Stimulated activated CD8-positive, alpha-beta memory T cell treated with anti-CD3 and anti-CD28 coated beads, Interleukin-2, amount 100 ng/mL, for 1 hour (primary cell): ENCODE results near the gene LSP1.

Experiments used
- DNase-seq, 2 donors: peaks; one replicate each; pipeline ENCODE4 v3.0.0-alpha.2; 2020; ENCODE audit warnings: low read depth in 2 of 2

LSP1 gene

DNA sequence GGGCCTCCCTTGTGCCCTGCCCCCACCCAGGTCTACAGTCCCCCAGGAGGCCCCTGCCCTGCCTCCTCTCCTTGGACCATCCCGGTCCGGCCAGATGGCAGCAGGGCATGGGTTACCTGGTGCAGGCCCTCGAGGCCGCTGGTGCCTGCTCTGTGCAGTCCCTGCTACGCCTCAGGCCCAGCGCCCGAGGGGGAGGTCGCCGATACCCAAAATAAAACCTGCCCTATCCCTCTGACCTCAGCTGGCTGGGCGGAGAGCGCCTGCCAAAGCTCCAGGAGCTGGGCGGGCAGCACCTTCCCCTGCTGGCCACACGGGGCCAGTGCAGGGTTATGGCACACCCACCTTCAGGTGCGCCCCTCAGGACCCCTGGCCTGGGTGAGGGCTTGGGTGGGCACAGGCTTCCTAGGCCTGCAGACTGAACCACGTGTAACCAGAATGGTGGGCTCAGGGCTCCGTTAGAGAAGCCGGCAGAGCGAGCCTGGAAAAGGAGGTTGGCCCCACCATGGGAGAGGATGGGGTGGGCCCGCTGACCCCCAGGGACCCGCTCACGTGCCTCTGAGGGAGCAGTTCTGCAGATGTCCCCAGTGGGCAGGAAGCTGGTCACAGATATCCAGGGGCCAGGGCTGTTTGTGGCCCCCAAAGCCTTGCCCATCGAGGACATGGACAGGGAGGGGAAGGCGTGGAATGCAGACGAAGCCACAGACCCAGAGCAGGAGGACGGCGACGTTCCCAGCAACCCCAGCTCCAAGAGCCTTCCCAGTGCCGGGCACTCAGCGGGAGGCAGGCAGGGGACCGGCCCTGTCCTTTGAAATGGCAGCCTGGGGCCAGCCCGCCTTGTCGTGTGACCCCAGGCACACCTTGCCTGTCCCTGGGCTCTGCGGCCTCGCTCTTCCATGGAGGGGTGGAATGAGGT, 64.9 kb downstream of the LSP1 start:
- no peak for DNase-seq

DNA sequence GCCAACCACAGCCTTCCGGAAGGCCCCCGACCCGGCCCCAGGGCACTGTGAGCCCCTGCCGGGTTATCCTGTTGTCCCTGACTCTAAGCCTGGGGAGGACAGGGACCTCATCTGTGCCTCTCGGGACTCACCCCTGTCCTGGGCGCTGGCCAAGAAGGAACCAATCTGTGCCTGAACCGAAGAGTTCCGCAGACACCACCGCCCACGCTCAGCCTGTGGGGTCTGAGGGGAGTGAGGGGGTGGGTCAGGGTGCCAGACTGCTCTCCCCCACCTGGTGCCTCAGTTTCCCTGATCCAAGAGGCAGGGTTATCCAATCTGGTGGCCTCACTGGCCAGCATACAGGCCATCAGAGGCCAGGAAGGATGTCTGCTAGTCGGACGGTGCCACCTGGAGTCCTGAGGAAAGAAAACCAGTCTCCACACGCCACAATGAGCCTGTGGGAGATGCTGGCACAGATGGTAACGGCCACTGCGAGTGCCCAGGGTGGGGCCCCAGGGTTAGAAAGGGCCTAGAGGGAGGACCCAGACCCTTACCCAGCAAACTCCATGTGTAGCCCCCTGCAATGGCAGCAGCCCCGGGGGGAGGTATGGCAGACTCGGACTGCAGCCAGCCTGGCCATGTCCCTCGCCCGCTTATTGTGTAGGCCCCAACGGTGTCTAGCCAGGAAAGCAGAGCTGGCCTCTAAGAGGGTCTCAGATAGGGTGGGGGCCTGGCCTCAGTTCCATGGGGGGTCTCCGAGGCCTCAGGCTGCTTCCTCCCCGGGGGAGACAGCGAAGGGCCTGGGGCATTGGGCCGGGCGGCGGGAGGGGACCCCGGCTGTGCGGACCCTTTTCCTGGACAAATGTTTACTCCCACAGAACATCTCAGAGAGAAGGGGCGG, 65.8 kb downstream of the LSP1 start:
- no peak for DNase-seq

DNA sequence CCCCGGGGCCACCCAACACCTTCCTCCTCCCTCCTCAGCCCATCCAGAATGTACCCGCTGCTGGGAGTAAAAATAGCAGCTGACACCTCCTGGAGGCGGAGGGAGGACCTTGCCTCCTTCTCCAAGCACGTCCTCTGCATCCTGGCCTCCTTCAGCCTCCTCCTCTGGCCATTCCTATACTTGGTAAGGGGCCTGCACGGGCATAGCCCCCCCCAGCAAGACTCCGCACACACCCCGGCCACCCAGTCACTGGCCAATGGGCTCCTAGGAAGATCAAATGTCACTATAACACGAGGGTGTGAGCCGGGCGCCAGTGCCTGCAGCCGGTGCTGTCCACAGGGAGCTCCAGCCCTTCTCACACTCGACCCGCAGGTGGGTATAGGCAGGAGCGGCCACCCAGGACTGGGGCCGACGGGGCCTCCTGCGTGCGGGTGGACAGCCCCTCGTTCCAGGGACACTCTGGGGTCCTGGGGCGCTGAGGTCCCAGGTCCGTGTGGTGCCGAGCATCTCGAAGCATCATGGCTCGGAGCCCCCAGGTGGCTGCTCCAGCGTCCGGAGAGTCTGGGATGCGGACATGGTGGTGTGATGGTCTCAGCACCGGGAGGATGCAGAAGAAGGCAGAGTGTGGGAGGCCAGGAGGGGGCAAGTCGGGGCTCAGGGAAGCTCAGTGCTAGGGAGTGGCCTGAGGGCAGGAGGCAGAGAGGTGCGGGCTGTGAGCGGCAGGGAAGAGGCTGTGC, 66.7 kb downstream of the LSP1 start, which contains the start of gene TNNT3:
TSS of gene TNNT3 (plus strand) at position 313 of the 737 bp plus-strand sequence. CDS start 3,172 bp downstream, outside the sequence.
- DNase-seq, result no peak

DNA sequence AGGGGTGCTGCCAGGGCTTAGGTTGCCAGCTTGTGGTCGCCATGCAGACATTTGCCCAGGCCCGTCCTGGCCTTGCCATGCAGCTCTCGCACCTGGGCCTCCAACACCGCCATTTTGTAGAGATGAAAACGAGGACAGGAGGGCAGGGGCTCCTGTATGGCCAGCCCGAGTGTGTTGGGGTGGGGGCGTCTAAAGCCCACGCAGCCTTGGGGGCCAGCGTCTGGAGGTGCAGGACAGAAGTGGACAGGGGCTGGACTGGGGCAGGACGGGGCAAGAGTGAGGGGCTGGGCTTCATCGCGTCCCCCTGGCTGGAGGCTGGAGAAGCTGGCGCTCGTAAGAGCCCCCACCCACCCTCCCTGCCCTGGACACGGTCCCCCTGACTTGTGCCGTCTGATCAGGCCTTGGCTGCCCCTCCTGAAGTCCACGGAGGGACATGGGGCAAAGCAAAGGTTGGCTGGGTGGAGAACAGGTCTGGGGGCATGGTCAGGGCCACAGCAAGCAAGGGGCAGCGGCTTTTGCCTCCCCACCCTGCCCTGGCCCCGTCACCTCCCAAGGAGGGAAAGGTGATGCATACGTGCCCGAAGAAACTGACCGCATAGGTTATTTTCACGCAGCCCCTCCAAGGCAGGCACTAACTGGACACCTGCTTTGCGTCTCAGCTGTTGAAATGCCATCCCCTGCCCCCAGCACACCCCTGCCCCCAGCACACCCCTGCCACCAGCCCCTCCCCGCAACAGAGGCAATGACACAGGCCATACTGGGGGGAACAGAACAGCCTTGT, 67.4 kb downstream of the LSP1 start:
- no peak for DNase-seq

DNA sequence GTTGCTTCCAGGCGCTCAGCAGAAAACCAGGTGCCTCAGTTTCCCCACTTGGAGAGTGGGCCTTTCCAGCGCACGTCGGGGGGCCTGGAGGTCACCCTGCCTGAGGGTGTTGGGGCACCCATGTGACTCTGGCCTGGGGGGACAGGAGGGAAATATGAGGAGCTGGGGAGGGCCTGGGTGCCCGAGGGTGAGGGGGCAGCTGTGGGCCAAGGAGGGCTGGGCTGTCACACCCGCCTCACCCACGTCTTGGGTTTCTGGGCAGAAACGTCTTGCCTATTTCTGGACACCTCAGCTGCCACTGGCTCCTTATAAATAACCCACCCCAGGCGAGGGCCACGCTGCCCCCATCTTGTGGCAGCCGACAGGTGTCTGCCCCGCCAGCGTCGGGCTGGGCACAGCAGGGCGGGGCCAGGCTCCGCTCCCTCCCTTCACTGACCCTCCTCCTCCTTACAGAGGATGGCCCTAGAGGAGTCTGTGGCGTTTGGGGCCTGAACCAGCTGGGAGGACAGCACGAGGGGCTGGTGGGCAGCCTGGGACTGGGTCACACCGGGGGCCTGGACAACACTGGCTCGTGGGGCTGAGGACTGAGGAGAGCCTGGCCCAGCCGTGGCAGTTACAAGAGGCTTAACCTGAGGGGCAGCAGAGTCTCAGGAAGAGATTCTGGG, 68.2 kb downstream of the LSP1 start:
- no peak for DNase-seq

DNA sequence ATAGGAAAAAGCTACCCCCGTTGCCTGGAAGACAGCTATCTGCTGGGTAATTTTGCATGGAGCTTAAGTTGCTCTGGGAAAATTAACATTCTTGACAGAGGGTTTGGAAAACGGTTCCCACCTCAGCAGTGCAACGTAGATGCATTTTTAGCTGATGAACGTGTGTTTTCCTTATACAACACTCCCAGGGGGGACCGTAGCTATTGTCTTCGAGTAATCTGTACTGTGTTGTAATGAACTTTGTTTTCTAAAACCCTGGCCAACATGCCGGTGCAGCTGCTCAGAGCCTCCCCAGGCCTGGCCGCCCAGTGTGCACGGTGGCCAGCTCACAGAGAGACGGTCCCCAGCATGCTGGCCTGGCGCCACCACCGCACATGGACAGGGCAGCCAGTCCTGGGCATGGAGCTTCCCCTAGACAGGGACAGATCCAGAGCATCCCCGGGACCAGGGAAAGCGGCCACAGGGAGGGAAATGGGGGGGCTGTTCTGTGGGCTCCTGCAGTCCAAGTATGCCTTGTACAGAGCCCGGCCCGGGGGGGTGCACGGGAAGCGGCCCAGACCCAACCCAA, 68.8 kb downstream of the LSP1 start:
- DNase-seq, result no peak

DNA sequence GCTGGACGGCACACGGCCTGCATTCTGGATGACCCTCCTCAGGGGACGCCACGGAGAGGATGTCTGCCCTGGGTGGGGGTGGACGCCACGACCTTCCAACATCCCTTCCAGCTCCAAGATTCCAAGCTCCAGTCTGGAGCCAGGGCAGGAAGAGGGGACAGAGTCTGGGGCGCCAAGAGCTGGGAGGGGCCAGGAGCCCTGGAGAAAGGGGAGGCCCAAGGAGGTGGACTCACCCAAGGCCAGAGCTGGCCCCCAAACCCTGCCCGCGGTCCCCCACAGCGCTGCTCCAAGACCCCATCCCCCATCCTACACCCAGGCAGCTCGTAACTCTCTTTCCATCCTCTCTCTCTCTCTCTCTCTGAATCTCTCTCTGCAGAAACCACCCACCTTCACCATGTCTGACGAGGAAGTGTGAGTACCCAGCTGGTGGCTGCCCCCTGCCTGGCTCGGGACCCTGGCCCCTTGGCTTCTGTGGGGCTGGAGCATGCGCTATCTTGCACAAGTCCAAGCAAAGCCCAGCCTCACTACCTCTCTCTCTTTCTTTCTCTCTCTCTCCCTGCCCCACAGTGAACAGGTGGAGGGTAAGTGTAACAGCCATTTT, 69.7 kb downstream of the LSP1 start:
- no peak for DNase-seq

DNA sequence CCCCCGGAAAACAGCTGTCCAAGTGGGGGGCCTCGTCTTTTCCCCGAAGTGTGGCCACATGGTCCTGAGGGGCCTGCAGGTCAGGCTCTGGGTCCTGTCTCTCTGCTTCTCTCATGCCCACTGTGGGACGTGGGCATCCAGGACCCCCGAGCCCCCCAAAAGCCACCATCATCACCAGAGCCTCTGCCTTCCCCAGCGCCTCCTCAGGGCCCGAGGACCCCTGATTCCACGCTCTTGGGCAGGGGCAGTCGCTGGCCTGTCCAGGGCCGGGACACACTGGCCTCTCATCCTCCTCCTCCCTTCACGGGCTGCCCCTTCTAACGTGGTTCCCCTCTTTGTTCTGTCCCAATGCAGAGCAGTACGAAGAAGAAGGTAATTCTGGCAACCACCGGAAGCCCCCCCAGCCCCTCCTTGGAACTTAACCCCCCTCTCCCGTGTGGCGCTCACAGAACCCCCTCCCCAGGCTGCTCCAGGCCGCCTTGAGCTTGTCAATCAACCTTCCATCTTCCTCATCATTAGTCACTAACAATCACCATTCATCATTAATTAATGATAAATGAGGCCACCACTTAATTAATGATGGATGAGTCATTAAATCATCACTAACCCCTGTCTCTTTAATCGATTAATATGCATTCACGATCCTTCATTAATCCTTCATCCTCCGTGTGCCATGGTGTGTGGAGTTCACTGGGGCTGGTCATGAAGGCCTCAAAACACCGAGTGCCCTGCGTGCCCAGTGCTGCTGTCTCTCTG, 70.5 kb downstream of the LSP1 start:
- no peak for DNase-seq

DNA sequence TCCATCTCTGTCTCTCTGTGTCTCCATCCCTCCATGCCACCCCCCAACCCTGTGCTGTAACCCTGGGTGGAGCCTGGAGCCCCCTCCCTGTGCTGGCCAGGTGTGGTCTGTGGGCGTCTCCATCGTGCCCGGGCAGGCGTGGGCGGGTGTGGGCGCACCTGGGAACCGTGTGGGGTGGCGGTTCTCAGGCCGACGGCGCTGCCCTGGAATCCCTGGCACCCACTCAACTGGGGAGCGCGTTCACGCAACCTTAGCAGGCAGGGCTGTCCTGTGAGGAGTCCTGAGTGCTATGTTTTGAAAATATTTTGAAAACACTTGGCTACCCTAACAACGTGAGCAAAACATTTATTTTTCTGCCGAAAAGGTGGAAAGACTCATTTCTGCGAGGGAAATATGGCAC, 71.3 kb downstream of the LSP1 start:
- DNase-seq, result no peak

DNA sequence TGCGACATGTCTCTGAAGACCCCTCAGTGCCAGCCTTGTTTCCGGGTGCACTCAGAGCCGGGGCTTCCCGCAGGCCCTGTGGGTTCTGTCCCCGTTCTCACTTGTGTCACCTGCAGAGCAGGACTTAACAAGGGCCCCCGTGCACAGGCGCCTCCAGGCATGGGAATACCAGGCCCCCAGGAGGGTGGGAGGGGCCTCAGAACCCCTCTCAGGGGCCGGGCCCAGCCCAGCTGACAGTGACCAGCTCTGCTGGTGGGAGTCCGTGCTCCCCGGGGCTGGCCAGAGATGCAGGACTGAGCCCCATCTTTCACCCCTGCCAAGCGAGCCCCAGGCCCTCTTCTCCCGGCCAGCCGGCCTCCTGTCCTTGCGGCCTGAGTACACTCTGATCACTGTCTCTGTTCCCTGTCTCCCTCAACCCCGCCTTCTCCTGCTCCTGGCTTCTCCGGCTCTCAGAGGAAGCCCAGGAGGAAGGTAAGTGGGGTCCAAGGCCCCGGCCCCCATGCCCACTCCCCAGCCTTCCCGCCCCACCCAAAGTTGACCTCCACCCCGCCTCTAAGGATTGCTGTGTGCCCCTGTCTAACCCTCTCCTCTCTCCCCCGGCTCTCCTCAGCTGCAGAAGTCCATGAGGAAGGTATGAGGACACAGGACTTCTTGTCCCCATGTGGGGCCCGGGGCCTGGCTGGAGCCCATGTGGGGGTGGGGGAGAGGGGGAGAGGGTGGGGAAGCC, 71.9 kb downstream of the LSP1 start:
- DNase-seq, result no peak

DNA sequence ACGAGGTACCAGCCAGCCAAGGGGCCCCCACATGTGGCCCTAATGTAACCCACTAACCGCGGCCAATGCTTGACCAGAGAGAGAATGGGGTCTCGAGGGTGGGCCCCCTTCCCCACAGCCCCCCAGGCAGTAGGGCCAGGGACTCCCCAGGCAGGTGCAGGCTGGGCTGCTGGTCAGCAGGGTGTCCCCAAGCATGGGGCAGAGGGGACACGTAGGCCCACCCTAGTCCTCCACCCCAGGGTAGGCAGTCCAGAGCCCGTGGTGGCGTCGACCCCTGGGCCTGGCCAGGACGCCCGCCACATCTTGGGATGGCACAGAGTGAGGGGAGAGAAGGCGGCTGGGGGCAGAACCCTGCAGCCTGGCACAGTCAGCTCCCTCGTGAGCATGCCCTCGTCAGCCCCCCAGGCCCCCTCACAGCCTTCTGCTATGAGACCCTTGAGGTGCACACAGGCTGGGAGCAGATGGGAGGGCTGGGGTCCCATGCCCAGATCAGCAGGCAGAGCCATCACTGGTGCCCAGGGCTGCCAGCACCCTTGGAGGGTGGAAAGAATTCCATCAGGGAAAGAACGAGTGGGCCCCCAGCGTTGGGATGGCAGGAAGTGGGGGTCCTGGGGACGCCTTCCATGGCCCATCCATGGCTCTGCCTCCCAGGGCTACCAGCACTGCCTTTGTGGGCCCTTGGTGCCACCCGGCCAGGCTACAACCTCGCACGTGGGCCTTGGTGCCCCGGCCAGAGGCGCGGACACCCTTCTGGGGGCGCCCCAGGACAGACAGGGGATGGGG, 72.7 kb downstream of the LSP1 start:
- DNase-seq, result no peak

DNA sequence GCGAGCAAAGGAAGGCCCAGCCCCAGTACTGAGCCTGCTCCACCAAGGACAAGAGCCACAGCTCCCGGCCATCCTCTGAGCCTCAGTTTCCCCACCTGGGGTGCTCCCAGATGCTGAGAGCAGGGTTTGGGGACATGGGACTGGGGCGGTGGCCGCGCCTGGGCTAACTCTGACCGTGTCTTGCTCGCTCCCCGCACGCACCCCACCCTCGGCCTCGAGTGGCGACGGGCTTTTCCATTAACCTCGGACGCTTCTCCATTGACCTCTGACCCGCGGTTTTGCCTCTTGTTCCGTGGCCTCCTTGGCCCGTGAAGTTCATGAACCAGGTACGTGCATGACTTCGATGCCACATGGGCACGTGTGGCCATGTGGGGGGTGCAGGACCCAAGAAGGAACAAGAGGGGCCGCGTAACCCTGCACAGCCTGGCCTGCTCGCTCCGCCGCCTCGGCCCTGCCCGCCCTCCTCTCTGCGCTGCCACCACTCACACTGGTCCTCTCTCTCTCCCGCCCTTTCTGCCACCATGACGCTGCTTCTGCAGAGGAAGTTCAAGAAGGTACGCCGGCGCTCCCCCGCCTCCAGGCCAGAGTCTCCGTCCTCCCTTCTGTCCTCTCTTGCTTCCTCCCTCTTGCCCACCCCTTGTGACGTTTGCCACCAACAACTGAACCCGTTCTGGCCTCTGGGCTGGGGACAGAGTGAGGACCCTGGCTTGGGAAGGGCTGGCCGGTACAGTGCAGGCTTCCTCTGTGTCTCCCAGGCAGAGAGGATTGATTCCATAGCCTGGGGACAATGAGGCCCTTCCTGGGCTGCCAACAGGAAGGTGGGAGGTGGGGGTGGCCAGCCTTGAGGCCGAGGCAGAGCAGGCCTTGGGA, 73.5 kb downstream of the LSP1 start:
- DNase-seq, result no peak

DNA sequence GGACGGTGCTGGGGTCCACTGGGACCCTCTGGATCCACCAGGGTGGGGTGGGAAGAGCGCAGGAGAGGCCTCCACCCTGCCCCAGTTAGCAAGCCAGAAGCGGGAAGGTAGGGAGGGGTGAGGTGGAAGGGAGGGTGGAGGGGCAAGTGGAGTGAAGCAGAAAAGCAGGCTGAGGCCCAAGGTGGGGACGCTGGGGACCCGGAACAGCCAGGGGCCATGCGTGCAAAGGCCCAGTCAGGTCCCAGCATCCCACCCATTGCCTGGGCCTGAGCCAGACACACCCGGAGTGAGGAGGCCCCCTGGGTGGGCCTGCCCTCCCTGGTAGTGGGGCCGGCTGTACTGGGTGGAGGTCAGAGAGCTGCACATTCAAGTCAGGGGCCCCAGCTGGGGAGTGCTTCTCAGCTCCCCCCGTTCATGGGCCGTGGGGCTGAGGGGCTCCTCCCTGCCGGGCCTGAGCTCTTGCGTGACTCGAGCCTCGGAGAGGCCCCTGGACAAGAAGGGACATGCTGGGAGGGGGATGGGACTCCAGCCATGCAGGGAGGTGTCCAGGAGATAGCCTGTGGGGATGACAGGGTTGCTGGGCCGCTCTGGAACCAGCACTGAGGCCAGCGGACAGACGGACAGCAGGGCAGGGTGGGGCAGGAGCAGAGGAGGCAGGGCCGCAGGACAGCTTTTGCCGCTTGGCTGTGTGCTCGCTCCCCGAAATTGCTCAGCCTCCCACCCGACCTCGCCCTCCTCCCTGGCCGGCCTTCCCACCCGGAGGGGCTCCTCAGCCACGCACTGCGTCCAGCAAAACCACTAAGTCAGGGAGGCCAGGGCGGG, 74.4 kb downstream of the LSP1 start:
- no peak for DNase-seq

DNA sequence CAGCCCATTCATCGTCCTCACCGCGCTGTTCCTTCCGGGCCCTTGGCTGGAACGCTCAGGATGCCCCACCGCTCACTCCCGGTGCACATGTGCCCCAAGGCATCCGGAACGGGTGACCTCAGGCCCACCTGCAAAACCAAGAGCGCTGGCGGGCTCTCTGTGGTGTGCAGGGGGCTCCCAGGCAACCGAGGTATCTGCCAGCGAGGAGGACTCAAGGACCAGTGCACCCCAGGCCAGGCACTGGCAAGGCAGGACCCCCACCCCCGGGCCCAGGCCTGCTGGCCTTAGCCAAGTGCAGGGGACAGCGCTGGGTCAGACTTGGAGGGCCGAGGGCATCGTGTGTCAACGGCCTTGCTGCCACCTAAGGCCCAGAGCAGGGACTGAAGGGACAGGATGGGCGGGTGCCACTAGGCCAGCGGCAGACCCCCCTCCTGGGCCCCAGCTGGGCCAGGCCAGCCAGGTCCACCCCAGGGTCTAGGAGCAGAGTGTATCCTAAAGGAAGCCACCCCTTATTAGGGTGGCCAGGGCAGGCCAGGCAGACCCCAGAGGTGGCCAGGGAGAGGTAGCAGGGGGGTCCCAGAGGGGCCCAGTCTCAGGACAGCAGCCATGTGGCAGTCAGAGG, 75.1 kb downstream of the LSP1 start:
- DNase-seq, result no peak

DNA sequence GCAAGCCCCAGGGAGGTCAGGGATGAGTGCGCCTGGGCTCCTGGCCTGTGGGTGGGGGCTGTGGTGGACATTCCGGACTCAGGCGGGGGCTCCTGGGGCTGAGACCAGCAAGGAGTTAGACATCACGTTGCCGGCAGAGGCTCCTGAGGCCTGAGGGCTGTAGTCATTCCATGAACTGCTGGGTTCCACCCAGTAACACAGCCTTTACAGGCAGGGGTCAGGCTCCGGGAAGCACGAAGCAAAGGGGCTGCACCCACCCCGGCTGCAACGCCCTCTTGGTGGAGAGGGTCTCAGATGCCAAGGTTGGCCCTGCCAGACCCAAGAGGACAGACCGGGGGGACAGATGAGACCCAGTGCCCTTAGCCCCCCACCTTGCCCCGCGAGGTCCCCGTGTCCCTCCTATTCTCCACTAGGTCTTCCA, 75.6 kb downstream of the LSP1 start:
- no peak for DNase-seq
